Epithelial cell of prostate (primary cell): Measurements from ENCODE around the gene ATP5F1A.

Source experiments
- DNase-seq: peaks from one replicate; pipeline ENCODE4 v3.0.0-alpha.2; 2011; ENCODE audit warnings: low read depth, low spot score
- H3K27ac ChIP-seq: fragments of 450-650 bp; 2 replicates; pipeline ENCODE4 v1.5.1; 2017; ENCODE audit warnings: mild to moderate bottlenecking

ATP5F1A gene

DNA sequence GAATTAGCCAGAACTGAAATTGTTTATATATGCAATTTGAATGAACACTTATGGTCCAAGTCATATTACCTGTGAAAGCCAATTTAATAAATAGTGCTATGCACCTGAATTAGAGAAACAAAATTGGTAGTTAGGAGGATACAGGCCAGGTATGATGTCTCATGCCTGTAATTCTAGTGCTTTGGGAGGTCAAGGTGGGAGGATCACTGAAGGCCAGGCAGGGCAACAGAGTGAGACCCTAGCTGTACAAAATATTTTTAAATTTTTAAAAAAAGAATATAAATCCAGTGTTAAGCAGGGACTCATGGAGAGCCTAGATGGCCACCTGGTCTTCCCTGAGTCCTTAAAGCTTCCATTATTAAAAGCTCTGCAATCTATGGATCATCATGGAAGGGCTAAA, 18.8 kb downstream of the ATP5F1A start:
- H3K27ac ChIP-seq = no peak overlapping the region
- no peak for DNase-seq

DNA sequence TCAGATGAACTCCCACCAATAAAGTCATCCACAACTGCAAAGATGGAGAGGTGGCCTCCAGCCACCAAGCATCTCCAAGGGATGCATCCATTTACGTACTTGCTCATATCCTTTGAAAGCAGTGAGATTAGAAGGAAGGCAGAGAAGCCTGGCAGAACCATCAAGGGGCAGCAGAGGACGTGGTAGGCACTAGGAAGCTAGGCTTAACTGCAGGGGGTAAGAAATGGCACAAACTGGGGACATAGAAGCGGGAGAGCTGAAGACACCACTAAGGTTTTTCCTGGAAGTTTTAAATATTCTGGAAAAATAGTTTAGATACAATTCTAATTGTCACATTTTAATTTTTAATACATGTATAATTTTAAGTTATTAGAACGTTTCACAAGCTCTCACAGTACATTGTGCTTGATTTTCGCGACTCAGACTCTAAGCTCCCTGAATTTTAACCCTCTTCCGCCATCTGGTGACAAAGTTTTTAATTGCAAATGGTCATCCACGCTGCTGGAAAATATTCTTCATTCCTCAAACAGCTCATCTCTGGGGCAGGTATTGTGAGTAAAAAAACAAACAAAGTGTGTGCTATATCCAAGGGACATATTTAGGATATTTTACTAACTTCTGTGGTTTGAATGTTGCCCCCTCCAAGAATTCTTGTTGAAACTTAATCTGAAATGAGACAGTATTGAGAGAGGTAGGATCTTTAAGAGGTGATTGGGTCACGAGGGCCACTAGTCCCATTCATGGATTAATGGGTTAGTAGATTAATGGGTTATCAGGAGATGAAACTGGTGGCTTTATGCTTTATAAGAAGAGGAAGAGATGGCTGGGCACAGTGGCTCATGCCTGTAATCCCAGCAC, 24.4 kb downstream of the ATP5F1A start:
- DNase-seq = no peak
- peak overlapping the region; percentile 48 for H3K27ac ChIP-seq

GRCh38 chr18:46072959-46073358, 25.1 kb downstream of the ATP5F1A start:
- H3K27ac ChIP-seq = no peak overlapping the region
- no peak for DNase-seq

DNA sequence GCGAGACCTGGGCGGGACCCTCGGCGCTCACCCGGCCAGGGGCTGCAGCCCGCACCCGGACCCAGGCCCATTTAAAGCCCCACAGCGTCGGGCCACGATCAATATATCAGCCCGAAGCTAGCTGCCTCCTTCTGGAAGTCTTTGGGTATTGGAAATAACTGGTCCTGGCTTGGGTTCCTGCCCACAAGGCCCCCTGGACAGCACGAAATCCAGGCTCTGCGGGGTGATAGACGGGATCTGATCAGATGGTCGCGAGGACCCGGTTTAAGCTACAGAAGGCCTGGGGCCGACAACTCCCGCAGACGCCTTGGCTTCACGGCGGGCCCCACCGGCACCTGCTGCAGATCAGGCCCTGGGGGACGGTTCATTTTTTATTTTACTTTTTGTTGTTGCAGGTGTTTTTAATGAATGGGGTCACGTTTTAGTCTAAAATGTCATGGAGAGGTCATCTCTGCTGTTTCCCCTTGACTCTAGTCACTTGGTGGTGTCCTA, 25.7 kb downstream of the ATP5F1A start:
- H3K27ac ChIP-seq = no peak overlapping the region
- no peak for DNase-seq

DNA sequence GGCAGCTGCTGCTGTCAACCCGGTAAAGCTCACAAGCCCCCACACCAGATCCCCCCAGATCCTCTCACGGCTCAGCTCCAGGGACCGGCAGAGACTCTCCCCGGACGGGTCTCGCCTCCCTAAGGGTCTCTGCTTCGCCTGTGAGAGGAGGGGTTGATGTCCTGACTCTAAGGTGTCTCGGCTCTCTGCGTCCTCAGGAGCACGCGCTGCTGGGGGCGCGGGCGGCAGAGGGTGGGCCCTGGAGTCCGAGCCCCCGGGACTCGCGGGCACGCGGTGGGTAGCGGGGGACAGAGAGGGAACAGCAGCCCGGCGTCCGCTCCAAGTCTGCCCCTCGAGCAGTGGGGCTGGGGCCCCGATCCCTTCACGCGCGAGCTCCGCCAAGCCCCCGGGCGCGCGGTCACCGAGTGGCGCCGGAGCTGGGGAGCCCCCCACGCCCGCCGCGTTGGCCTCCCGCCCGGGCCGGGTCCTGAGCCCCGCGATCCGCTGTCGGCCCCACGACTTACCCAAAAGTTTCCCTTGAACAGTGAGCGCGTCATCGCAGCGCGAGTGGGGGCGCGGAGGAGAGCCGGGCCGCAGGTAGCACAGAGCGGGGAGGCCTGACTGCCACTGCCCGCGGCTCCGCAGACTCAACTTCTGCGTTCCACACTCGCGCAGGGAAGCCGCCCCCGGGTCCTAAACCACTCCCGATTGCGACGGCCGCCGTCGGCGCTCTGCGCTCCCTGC, 26.3 kb downstream of the ATP5F1A start, which contains the start of gene PSTPIP2:
TSS of gene PSTPIP2 (minus strand) at position 608 of the 723 bp plus-strand sequence. CDS start at position 536, 72 bp downstream.
- peak within 1 kb of the TSS; percentile 86 for H3K27ac ChIP-seq
- no peak for DNase-seq

DNA sequence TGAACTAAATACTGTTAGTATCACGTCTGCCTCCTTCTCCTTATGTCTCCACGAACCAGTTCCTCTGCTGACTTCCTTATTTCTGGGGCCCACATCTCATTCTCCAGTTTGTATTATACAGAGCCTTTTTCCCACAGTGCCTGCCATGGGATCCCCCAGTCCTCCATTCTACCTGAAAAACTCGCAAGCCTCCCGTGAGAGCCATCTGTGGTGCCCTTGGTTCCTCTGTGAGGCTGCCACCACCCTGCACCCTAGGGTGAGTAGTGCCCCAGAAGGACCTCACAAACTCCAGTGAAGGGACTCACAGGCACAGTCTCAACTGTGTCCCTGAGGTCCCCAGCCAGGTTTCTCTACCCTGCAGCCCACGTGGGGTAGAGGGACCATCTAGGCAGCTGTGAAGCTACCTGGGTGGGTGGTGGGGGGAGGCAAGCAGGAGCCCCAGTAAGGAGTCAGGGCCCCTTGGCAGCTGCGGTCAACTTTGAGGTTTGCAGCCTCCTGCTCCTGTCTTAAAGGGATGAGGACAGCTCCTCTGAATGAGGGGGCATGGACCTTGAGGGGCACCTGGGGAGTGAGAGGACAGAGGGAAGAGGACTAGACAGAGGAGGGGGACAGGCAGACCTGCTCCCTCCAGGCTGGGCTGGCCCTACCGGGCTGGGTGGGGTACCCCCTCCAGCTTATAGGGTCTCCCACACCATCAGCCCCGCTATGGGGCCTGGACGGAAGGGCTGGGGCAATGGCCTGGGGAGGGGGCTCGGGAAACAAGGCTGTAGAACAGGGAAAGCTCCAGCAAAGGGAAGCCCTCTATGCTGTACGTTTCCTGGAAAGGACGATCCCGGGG, 27.1 kb downstream of the ATP5F1A start:
- DNase-seq = no peak
- H3K27ac ChIP-seq = peak overlapping the region; percentile 86

DNA sequence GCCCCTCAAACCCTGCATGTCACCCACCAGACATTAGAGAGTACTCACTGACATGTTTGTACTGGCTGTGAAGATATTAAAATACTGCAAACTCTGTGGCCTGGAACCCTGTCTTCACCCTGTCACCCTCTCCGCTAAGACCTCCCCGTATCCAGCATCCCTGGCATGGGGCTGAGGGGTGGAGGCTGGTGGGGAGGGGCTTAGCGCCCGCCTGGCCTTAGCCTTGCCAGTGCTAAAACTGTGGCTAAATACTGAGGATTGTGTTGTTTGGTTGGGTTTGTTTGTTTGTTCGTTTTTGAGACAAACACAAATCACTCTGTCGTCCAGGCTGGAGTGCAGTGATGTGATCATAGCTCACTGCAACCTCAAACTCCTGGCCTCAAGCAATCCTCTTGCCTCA, 27.9 kb downstream of the ATP5F1A start:
- H3K27ac ChIP-seq = peak overlapping the region; percentile 86

DNA sequence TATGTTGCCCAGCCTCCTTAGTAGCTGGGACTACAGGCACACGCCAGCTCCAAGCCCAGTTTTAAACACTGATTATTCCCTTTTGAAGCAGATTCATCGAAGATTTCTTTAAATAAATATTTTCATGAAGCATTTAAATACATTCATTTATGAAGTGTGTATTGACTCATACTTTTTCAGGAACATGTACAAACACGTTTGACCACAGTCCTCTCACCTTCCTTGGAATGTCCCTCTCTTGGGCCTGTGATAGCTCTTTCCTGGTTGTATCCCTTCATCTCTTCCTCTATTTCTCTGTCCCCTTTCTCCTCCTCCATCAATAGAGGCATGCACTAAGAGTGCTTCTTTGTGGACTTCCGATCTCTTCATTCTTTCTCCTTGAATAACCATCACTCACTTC, 28.6 kb downstream of the ATP5F1A start:
- H3K27ac ChIP-seq = peak overlapping the region; percentile 86
- peak; percentile 72 for DNase-seq

More for the DNA sequence above, 27.9 kb downstream of the ATP5F1A start:
- DNase-seq = no peak

DNA sequence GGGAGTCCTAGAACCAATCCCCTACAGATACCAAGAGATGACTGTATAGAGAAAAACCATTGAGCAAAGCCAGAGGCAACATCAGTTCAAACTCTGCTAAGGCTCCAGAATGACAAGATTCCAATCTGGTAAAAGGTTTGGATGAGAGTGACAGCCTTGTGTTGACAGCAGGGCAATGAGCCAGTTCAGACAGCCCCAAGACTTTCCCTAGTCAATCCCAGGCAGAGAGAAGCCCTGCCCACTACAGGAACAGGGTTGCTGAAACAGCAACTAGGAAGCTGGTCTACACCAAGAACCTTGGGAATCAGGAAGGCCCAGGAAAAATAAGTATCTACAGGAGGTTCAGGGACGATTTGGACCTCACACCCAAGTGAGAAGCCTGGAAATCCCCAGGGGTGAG, 29.3 kb downstream of the ATP5F1A start:
- no peak for DNase-seq
- peak overlapping the region; percentile 86 for H3K27ac ChIP-seq

- H3K27ac ChIP-seq = no peak overlapping the region
- peak; percentile 36 for DNase-seq
These were observed 30.6 kb downstream of the ATP5F1A start for GRCh38 chr18:46067438-46068007.

- DNase-seq = peak; percentile 87
- peak overlapping the region; percentile 69 for H3K27ac ChIP-seq
These were observed 35.3 kb downstream of the ATP5F1A start for GRCh38 chr18:46062781-46063180.

GRCh38 chr18:46061796-46062195, 36.3 kb downstream of the ATP5F1A start:
- no peak overlapping the region for H3K27ac ChIP-seq
- no peak for DNase-seq

DNA sequence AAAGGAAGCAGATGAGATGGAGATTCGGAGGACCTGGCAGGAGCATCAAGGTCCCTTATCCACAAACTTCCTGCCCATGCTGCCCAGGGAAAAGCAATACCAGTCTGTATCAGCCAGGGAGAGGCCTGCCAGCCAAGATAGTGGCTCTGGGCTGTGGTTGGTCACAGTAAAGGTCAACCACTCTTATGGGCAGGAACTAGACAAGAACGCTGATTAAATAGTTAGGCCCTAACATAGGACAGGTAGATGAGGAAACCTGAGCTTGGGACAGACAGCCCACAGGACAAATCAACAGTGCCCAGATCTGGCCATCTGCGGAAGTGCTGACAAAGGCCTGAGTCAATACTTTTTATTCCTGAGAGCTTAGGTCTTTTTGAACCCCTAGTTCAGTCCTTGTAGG, 36.7 kb downstream of the ATP5F1A start:
- DNase-seq = no peak
- no peak overlapping the region for H3K27ac ChIP-seq

- no peak overlapping the region for H3K27ac ChIP-seq
- no peak for DNase-seq
These were observed 37.7 kb downstream of the ATP5F1A start for GRCh38 chr18:46060359-46060841.

- DNase-seq = no peak
- H3K27ac ChIP-seq = no peak overlapping the region
These were observed 42.3 kb downstream of the ATP5F1A start for GRCh38 chr18:46055838-46056230.

- DNase-seq = no peak
- H3K27ac ChIP-seq = no peak overlapping the region
These were observed 42.9 kb downstream of the ATP5F1A start for GRCh38 chr18:46054956-46055837.

GRCh38 chr18:46053368-46054095, 44.6 kb downstream of the ATP5F1A start:
- DNase-seq = no peak

More at GRCh38 chr18:46053368-46054095, 44.6 kb downstream of the ATP5F1A start:
- no peak overlapping the region for H3K27ac ChIP-seq
